Measurements from ENCODE around the gene SF3B4. TPM values are rescaled to one million over a fixed set of nuclear protein-coding genes. Genes with fewer than 3 reads are reported as not detected.
"Not testable (repeated sequence)": the region's sequence is repeated elsewhere in the genome, so short reads cannot be mapped to it uniquely, and the experiment has no call there.

Gene SF3B4
- total and polyA plus RNA-seq, 2 of the 4 experiments (the other 2 are of a cell fraction), result 6.6 to 64.4 TPM

DNA sequence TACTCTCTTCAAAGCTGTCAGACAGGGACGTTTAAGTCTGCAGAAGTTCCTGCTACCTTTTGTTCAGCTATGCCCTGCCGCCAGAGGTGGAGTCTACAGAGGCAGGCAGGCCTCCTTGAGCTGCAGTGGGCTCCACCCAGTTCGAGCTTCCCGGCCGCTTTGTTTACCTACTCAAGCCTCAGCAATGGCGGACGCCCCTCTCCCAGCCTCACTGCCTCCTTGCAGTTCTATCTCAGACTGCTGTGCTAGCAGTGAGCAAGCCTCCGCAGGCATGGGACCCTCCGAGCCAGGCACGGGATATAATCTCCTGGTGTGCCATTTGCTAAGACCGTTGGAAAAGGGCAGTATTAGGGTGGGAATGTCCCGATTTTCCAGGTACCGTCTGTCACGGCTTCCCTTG lies 29.9 kb upstream of the SF3B4 start:
- H3K4me1 ChIP-seq (ENCODE audit: control insufficient read depth, insufficient read depth, low read length); H2AFZ ChIP-seq (replicated peaks; ENCODE audit: low read length, poor library complexity); H3K4ac ChIP-seq (ENCODE audit: low read depth, low read length); BruUV-seq (replicated peaks); DNase-seq; CTCF ChIA-PET; POLR2A ChIA-PET (ENCODE audit: unreplicated experiment); H3K56ac ChIP-seq (ENCODE audit: extremely low read depth, insufficient read depth, low read length); H2AK5ac ChIP-seq (ENCODE audit: low read depth, low read length); H3K9me1 ChIP-seq (ENCODE audit: insufficient read depth, low read length); intact Hi-C loops (cut with micrococcal nuclease); ATAC-seq (ENCODE audit: low read depth); H3K27ac ChIP-seq (ENCODE audit: insufficient read depth, low read length); dilution Hi-C loops (cut with HindIII; ENCODE audit: low sequenced_read_pairs, unreplicated experiment); H3K4me3 ChIP-seq (ENCODE audit: insufficient read depth, low read depth, low read length); H3K23ac ChIP-seq (ENCODE audit: low read depth, low read length); H3K18ac ChIP-seq (ENCODE audit: low read depth, low read length); H2BK15ac ChIP-seq (ENCODE audit: low read depth, low read length); H4K20me1 ChIP-seq (ENCODE audit: insufficient read depth, low read length); H4K91ac ChIP-seq (ENCODE audit: insufficient read depth, low read depth, low read length); H4K5ac ChIP-seq (ENCODE audit: low read depth, low read length); H2BK120ac ChIP-seq (ENCODE audit: low read depth, low read length); in situ Hi-C loops (cut with MboI; ENCODE audit: low sequenced_read_pairs); H2BK20ac ChIP-seq (ENCODE audit: low read depth, low read length); H3K4me2 ChIP-seq (ENCODE audit: low read depth, low read length); H3K27me3 ChIP-seq (ENCODE audit: control insufficient read depth, insufficient read depth, low read length); H2AK9ac ChIP-seq (replicated peaks; ENCODE audit: low read depth, low read length, poor library complexity); H3K14ac ChIP-seq (replicated peaks; ENCODE audit: low read depth, low read length); H3K9ac ChIP-seq (ENCODE audit: low read depth, low read length); H4K8ac ChIP-seq (ENCODE audit: low read depth in 2 of 2, low read length in 2 of 2); H2BK5ac ChIP-seq (ENCODE audit: low read depth, low read length, poor library complexity, severe bottlenecking); H3K9me3 ChIP-seq (ENCODE audit: control insufficient read depth, insufficient read depth, low read length): not testable (repeated sequence)
- Histone ChIP-seq H3K79me1 (ENCODE audit: low read depth in 1 of 2, low read length in 2 of 2) (peaks cover 10 to 12% of the 10 kb centered on the region in 2 experiments), H3K36me3 (ENCODE audit: control insufficient read depth, insufficient read depth, low read length) (peaks cover 20% of the 10 kb centered on the region)
- WGBS, 2 experiments (ENCODE audit: extremely low coverage in 2 of 2, insufficient read length in 1 of 2), result 100% methylated on average over 2 of the region's 14 CpGs; no CpG with 5 or more reads in 1 of the 2 experiments
